SK-N-MC (cell line): ENCODE measurements around the gene DGKZ.
"Not testable (repeated sequence)": the region's sequence is repeated elsewhere in the genome, so short reads cannot be mapped to it uniquely, and the experiment has no call there.

Experiments
- EZH2 ChIP-seq: fragments of 200-600 bp; sonication (generic); IDR thresholded peaks from one replicate; pipeline ENCODE4 v1.6.1; 2017; ENCODE audit warnings: antibody characterized with exemption
- FOXP2 ChIP-seq: optimal IDR thresholded peaks from 2 replicates; pipeline ENCODE3; 2011; ENCODE audit warnings: mild to moderate bottlenecking, moderate library complexity; ENCODE audit not compliant: insufficient read depth; ENCODE audit errors: extremely low read length, control extremely low read depth
- POLR2AphosphoS5 ChIP-seq: IDR thresholded peaks from 2 replicates; pipeline ENCODE4 v1.6.1; 2012; ENCODE audit warnings: mild to moderate bottlenecking, low read depth, low read length, borderline replicate concordance

- not testable (repeated sequence) for TF ChIP-seq POLR2AphosphoS5, FOXP2, EZH2
Measured at GRCh38 chr11:46371262-46371661, 24.0 kb downstream of the DGKZ start.
